Tibial nerve (tissue), 4 donors: ENCODE measurements around the gene DNAJA3. TPM values are rescaled to one million over a fixed set of nuclear protein-coding genes. Genes with fewer than 3 reads are reported as not detected.
A peak's percentile ranks its signal among the peaks of the same experiment; 100 is the strongest.

Experiments used
- DNase-seq, 2 donors: peaks; one replicate each; pipeline ENCODE4 v3.0.0-alpha.2; 2019; ENCODE audit warnings: low spot score in 2 of 2
- H3K27ac ChIP-seq, 4 donors: fragments of 200-600 bp; sonication (generic) in 3 of 4; one replicate each; pipeline ENCODE4 v1.5.1; 2017 to 2019; ENCODE audit warnings: mild to moderate bottlenecking in 1 of 4
- H3K27me3 ChIP-seq, 2 donors: fragments of 200-600 bp; sonication (generic) in 1 of 2; one replicate each; pipeline versions ENCODE4 v1.5.1 to v1.6.0; 2017 to 2019
- H3K36me3 ChIP-seq, 3 donors: fragments of 200-600 bp; sonication (generic); one replicate each; pipeline ENCODE4 v1.5.1; 2018 to 2019
- H3K4me1 ChIP-seq, 4 donors: fragments of 200-600 bp; sonication (generic) in 3 of 4; one replicate each; pipeline ENCODE4 v1.5.1; 2017 to 2019
- H3K4me3 ChIP-seq, 4 donors: fragments of 200-600 bp; sonication (generic) in 3 of 4; one replicate each; pipeline ENCODE4 v1.5.1; 2017 to 2019; ENCODE audit warnings: mild to moderate bottlenecking in 1 of 4, moderate library complexity in 1 of 4
- H3K9me3 ChIP-seq, 4 donors: fragments of 200-600 bp; sonication (generic) in 3 of 4; one replicate each; pipeline ENCODE4 v1.5.1; 2017 to 2019
- CTCF ChIP-seq, 5 experiments: fragments of 200-600 bp in 3 of 5; fragments of 450-650 bp in 2 of 5; sonication (generic) in 3 of 5; IDR thresholded peaks; one replicate each; pipeline ENCODE4 v1.5.1; 2016 to 2019; ENCODE audit warnings: antibody characterized with exemption in 5 of 5, mild to moderate bottlenecking in 3 of 5, moderate library complexity in 2 of 5
- EP300 ChIP-seq, 2 donors: sonication (generic); formaldehyde crosslinking; IDR thresholded peaks; one replicate each; pipeline ENCODE4 v1.6.1; 2017; ENCODE audit warnings: antibody characterized with exemption in 2 of 2, mild to moderate bottlenecking in 1 of 2
- POLR2A ChIP-seq, 2 donors: fragments of 450-650 bp; IDR thresholded peaks; one replicate each; pipeline ENCODE4 v1.6.1; 2017; ENCODE audit warnings: antibody characterized with exemption in 2 of 2, mild to moderate bottlenecking in 2 of 2, moderate library complexity in 2 of 2
- WGBS, 2 donors: methylation state at CpG; one replicate each; pipeline ENCODE4 v1.1.5; 2018; 5-methylcytosine and 5-hydroxymethylcytosine counted together
- total RNA-seq, 4 donors: library from RNA; depleted of rRNA; stranded (reverse); fragments of >200 nt; gene quantifications; one replicate each; pipeline ENCODE4 v1.1.0, GENCODE V29; 2016

Gene DNAJA3
- total RNA-seq, 4 donors from 2014 or later = 37.6 to 53.0 (median 49.2) TPM

- no peak for TF ChIP-seq CTCF (IDR thresholded peaks at IDR 0.05)
- TF ChIP-seq POLR2A (IDR thresholded peaks at IDR 0.05) = no peak
- TF ChIP-seq EP300 (IDR thresholded peaks at IDR 0.05) = no peak
- Histone ChIP-seq H3K4me3 (no peak overlapping the region), H3K27ac (peak overlapping the region; percentile 20 to 85 (median 59)), H3K27me3 (no peaks in the 10 kb centered on the region), H3K9me3 (no peaks in the 10 kb centered on the region), H3K36me3 (peaks cover 0 to 88% (median 0%) of the 10 kb centered on the region in 3 donors), H3K4me1 (peaks cover 0 to 97% (median 33%) of the 10 kb centered on the region in 4 donors)
- WGBS, 2 donors = 55 to 63% methylated on average over 10 of the region's 11 CpGs
- DNase-seq = no peak
Observed at GRCh38 chr16:4385789-4386450, 39.7 kb upstream of the DNAJA3 start.

DNA sequence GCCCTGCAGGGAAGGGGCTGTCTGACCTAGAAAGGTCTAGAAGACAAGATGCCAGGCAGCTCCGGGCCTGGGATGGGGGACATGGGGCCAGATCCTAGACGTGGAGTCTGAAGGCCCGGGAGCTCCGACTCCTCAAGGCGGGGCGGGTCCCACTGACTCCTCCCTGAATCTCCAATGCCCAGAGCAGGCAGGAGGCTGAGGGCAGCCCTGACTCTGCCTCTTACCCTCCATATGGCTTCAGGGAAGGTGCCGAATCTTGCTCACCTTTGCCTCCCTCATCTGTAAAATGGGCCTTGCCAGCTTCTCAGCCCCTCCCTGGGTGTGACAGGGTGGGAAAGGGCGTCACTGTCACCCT lies 39.2 kb upstream of the DNAJA3 start:
- Histone ChIP-seq H3K9me3 (no peaks in the 10 kb centered on the region), H3K4me1 (peaks cover 0 to 96% (median 33%) of the 10 kb centered on the region in 4 donors), H3K27ac (peak overlapping the region; percentile 20 to 85 (median 59)), H3K36me3 (peaks cover 0 to 83% (median 0%) of the 10 kb centered on the region in 3 donors), H3K4me3 (no peak overlapping the region), H3K27me3 (no peaks in the 10 kb centered on the region)
- 51 to 53% methylated on average over 8 of the region's 8 CpGs for WGBS, 2 donors
- no peak for TF ChIP-seq POLR2A (IDR thresholded peaks at IDR 0.05)
- DNase-seq = no peak

DNA sequence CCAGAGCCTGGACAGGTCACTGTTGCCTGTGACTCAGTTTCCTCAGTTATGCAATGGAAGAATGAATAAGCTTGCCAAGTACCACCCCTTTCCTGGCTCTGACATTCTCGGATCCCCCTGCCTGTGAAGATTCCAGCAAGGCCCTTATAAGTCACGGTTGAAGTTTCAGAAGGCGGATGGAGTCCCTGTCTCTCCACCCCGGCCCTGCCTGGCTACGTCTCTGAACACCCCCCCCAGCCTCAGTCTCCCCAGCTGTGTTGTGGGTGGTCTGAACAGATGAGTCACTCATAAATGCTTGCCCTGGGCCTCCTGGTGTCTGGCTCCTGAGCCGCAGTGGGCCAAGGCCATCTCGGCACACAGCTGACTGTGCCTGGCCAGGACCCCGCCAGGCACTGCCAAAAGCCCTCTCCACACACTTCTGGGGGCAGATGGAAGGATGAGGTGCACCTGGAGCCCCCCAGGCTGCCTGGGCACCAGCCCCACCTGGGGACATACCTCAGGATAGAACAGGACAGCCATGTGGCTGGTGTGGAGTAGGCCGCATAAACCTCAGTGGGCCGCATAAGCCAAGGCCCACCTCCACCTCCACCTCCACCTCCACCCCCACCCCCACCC lies 38.6 kb upstream of the DNAJA3 start:
- WGBS, 2 donors = 80 to 88% methylated on average over 8 to 10 of the region's 10 CpGs
- no peak for DNase-seq
- H3K4me1 ChIP-seq = peaks cover 0 to 96% (median 36%) of the 10 kb centered on the region in 4 donors
- no peaks in the 10 kb centered on the region for H3K27me3 ChIP-seq
- TF ChIP-seq POLR2A (IDR thresholded peaks at IDR 0.05) = no peak
- TF ChIP-seq CTCF (IDR thresholded peaks at IDR 0.05) = no peak
- no peak for TF ChIP-seq EP300 (IDR thresholded peaks at IDR 0.05)
- H3K4me3 ChIP-seq = no peak overlapping the region
- peaks cover 0 to 82% (median 0%) of the 10 kb centered on the region in 3 donors for H3K36me3 ChIP-seq
- H3K27ac ChIP-seq = peak overlapping the region; percentile 20 to 85 (median 59)
- no peaks in the 10 kb centered on the region for H3K9me3 ChIP-seq

DNA sequence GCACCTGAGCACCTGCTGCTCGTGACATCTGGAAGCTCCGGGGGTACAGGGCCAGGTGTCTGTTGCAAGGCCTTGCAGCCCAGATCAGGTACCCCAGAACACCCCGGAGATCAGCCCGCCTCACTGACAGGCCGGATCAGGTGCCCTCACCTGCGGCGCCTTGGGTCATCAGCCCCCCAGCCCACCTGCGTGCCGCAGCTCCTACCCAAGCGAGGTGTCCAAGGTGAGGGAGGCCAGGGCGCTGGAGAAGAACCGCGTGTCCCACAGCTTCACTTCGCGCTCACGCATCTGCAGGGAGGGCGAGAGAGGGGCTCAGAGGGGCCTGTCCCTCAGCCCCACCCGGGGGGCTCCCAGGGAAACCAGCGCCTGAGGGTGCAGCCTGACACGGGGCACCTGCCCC lies 37.9 kb upstream of the DNAJA3 start:
- Histone ChIP-seq H3K36me3 (peaks cover 0 to 82% (median 0%) of the 10 kb centered on the region in 3 donors), H3K27ac (peak overlapping the region in 3 of 4 donors; percentile 24 to 85 (median 71)), H3K27me3 (no peaks in the 10 kb centered on the region), H3K9me3 (no peaks in the 10 kb centered on the region), H3K4me3 (no peak overlapping the region), H3K4me1 (peaks cover 0 to 97% (median 43%) of the 10 kb centered on the region in 4 donors)
- no peak for DNase-seq
- TF ChIP-seq EP300 (IDR thresholded peaks at IDR 0.05) (no peak), CTCF (IDR thresholded peaks at IDR 0.05) (no peak), POLR2A (IDR thresholded peaks at IDR 0.05) (no peak)
- WGBS, 2 donors = 90 to 93% methylated on average over 13 to 15 of the region's 20 CpGs

DNA sequence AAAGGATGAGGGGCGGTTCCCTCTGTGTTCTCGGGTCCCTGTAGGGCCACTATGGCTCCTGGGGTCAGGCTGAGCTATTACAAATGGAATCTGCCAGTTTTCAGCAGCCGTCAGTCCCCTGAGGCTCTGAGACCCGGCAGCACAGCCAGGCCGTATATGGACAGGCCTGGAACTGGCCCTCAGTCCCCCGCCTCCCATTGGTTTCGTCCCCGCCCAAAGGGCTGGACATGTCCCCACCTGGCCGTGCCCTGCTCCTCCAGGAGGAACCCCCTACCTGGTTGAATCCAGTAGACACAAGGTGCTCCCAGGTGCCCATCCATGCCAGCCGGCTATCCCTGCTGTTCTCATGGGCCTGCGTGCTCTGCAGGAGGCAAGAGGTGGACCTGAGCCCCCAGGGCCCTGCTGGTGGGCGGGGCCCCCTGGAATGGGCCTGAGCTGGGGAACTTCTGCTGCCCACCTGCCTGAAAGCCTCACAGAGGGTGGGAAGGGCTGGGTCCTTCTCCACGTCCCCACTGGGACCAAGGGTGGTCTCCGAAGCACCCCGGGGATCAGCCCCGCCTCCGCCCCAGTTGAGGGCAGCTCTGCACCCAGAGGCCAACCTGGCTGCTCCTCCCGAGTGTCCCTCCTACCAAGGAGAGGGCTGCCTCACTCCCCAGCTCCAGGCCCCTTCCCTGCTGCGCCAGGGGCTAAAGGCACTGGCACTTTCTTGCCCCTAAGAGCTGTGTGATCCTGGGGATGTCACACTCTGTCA lies 37.2 kb upstream of the DNAJA3 start:
- DNase-seq = no peak
- H3K36me3 ChIP-seq = peaks cover 0 to 80% (median 0%) of the 10 kb centered on the region in 3 donors

More for the DNA sequence above, 37.2 kb upstream of the DNAJA3 start:
- H3K9me3 ChIP-seq = no peaks in the 10 kb centered on the region
- WGBS, 2 donors = 66 to 69% methylated on average over 14 to 17 of the region's 19 CpGs
- no peak for TF ChIP-seq CTCF (IDR thresholded peaks at IDR 0.05)
- no peak for TF ChIP-seq EP300 (IDR thresholded peaks at IDR 0.05)
- TF ChIP-seq POLR2A (IDR thresholded peaks at IDR 0.05) = no peak
- peaks cover 0 to 97% (median 48%) of the 10 kb centered on the region in 4 donors for H3K4me1 ChIP-seq
- no peak overlapping the region for H3K4me3 ChIP-seq
- peak overlapping the region; percentile 28 to 85 (median 54) for H3K27ac ChIP-seq
- no peaks in the 10 kb centered on the region for H3K27me3 ChIP-seq
